ENCODE measurements around the gene NR1I2.

Gene NR1I2

DNA sequence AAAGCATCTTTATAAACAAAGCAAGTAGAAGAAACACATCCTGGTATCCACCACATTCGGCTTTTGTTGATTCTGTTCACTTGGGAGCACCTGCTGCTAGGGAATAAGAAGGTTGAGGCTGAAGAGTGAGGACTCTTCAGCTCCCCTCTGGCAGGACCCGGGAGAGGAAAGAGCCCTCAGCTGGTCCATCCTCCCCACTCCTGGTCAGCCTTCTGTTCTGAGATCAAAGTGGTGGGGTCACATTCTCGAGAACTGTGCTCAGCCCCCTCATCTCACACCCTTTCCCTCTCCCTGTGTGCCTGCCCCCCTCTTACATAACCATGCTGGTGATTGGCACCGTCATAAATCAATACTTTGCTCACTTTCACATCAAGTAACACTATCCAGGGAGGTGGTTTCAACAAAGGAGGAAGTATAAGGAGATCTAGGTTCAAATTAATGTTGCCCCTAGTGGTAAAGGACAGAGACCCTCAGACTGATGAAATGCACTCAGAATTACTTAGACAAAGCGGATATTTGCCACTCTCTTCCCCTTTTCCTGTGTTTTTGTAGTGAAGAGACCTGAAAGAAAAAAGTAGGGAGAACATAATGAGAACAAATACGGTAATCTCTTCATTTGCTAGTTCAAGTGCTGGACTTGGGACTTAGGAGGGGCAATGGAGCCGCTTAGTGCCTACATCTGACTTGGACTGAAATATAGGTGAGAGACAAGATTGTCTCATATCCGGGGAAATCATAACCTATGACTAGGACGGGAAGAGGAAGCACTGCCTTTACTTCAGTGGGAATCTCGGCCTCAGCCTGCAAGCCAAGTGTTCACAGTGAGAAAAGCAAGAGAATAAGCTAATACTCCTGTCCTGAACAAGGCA, at the start of gene NR1I2:
Gene NR1I2, plus strand, starts transcription at position 772 of the 869 bp plus-strand sequence.
- DNase-seq (ENCODE audit: low read depth) = no peak

GRCh38 chr3:119733812-119734211, 48.1 kb upstream of the NR1I2 start:
- DNase-seq (ENCODE audit: low read depth) = no peak

DNA sequence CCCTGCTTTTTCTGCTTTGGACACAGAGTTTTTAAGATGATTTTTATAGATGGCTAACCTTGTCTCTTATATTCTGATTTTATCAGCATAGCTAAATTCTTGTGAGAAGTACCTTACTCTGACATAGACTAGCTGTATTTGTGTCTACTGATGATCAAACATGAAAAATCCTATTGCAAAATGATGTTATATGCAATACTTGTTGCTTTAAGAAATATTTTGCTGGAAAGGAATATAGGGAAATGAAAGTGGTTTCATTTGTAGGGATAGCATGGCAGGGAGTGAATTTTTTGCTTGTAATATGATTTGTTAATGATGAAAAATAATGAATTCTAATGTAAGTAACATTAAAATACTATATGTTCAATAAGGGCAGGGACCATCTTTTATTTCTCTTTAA, 43.2 kb upstream of the NR1I2 start:
- DNase-seq (ENCODE audit: low read depth) = no peak

DNA sequence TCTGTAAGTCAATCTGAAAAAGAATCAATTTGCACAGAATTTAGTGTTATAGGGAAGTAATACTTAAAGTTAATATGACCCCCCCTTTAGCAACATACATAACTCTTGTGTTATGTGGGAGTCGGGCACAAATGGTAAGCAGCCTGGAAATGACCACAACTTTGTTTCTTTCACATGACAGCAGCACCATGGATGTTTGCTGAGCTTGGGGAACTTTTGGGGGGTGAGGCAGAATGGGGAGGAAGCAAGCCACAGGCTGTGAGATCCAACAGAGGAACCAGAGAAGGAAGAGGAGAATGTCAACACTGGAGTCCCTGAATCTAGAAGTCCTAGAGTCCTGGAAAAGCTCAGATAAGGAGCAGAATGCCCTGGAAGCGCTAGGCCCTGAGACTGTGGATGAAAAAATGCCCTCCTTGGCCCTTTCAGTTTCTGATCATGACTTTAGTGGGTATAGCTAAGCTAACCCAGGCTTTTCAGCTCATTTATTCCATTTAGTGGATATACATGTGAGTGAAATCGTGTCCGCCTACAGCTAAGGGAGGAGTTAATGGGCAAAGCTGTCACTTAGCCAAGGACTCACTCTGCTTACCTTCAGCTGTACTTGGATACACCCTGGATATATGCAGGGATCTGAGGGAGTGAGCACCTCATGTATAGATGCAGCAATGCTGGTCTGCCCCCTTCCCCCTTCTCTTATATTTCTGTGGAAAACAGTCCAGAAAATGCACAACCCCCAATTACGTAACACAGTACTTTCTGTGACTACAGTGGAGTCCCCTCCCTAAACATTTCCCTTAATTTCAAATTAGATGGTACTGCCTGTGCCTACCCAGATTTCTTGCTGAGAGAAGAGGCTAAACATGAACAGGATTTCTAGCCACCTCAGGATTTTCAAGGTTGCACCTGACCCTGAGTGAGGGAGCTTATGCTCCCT, 40.0 kb upstream of the NR1I2 start:
- DNase-seq (ENCODE audit: low read depth) = no peak

GRCh38 chr3:119743921-119744320, 38.0 kb upstream of the NR1I2 start:
- no peak for DNase-seq (ENCODE audit: low read depth)

DNA sequence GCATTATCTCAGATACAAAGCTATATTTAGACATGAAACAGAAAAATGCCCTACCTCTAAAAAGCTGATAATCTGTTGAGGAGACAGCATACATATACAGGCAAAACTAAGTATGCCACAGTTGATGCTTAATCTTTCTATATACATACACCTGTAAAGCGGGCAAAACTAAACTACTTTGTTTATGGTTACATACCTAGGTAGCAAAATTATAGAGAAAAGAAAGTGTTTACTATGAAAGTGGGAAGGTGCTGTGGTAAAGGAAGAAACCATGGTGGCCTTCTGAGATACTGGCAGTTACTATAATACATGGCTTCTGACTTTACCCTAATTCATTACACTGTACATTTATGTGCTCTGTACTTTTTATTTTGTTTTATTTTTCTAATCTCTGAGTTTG, 36.0 kb upstream of the NR1I2 start:
- no peak for DNase-seq (ENCODE audit: low read depth)

GRCh38 chr3:119746423-119746822, 35.5 kb upstream of the NR1I2 start:
- DNase-seq (ENCODE audit: low read depth) = no peak

- DNase-seq (ENCODE audit: low read depth) = no peak
Measured at GRCh38 chr3:119747357-119747756, 34.5 kb upstream of the NR1I2 start.

GRCh38 chr3:119748991-119749390, 32.9 kb upstream of the NR1I2 start:
- no peak for DNase-seq (ENCODE audit: low read depth)

DNA sequence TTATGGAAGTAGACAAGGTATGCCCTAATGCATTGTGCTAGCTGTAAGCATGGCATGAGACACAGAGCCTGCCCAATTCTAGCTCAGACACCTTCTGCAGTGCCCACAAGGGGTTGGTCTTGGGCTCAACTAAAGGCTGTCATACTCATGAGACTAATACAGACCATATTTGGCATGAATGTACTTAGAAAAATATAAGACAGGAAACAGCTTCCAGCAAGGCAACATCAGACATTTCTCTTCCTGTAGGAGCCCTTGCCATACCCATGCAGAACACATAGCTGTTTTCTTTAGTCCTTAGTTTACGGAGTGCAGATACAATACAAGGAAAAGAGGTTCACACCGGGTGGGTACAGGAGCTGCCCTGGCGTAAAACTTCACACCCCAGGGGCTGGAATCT, 30.5 kb upstream of the NR1I2 start:
- no peak for DNase-seq (ENCODE audit: low read depth)

GRCh38 chr3:119759962-119760361, 21.9 kb upstream of the NR1I2 start:
- no peak for DNase-seq (ENCODE audit: low read depth)

GRCh38 chr3:119762876-119763275, 19.0 kb upstream of the NR1I2 start:
- no peak for DNase-seq (ENCODE audit: low read depth)

DNA sequence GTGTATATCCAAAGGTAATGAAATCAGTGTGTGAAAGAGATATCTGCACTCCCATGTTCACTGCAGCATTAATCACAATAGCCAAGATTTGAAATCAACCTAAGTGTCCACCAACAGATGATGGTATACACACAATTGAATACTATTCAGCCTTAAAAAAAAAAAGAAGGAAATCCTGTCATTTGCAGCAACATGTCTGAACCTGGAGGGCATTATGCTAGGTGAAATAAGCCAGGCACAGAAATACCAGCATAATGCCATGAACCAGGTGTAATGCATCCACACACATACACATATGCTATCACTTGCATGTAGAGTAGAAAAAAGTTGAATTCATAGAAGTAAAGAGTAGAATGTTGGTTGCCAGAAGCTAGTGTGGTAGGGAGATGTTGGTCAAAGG, 18.4 kb upstream of the NR1I2 start:
- DNase-seq (ENCODE audit: low read depth) = no peak

DNA sequence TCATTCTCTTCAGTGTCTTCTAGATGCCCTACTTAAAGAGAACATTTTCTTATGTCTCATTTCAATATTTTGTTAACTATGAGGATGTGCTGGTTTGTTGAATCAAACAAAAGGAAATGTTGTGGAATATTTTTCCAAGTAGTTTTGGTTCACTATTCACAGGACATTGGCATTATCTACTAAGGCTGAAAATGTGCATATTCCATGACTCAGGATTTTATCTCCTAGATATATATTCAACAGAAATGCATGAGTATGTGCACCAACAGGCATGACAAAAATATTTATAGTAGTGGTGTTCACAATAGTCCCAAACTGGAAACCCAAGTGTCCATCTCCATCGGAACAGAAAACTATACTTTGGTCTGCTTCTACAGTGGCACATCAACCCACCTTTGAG, 16.7 kb upstream of the NR1I2 start:
- DNase-seq (ENCODE audit: low read depth) = no peak

DNA sequence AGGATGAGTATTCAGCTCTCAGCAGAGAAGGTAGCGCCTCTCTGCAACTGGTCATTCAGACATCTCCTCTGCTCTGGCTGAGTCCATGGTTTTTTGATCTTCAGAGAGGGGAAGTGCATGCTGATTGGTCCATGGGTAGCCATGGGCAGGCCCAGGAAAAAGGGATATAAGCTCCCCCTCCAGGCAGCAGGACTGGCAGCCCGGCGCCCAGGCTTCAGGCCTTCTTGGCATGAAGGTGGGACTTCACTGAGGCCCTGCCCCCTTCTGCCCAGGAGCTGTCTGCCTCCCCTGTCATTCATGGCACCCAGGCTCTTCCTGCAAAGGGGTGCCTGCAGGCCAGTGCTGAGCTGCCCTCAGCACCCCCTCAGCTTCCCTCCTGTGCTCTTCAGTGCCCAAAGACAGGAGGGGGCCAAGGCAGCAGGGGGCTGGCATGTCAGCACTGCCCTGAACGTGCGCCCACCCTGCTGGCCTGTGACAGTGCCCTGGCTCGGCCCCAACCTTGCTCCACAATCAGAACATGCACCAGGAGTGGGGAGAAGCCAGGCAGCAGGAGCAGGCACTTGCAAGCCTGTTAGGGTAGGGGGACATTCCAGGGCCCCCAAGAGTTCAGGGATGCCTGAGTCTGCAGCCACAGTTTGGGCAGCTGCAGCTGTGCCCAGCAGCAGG, 13.8 kb upstream of the NR1I2 start:
- no peak for DNase-seq (ENCODE audit: low read depth)

GRCh38 chr3:119768668-119769393, 13.1 kb upstream of the NR1I2 start:
- no peak for DNase-seq (ENCODE audit: low read depth)

GRCh38 chr3:119769394-119770149, 12.3 kb upstream of the NR1I2 start:
- DNase-seq (ENCODE audit: low read depth) = no peak

- no peak for DNase-seq (ENCODE audit: low read depth)
Measured at GRCh38 chr3:119774444-119774843, 7.5 kb upstream of the NR1I2 start.

GRCh38 chr3:119776304-119776703, 5.6 kb upstream of the NR1I2 start:
- no peak for DNase-seq (ENCODE audit: low read depth)

DNA sequence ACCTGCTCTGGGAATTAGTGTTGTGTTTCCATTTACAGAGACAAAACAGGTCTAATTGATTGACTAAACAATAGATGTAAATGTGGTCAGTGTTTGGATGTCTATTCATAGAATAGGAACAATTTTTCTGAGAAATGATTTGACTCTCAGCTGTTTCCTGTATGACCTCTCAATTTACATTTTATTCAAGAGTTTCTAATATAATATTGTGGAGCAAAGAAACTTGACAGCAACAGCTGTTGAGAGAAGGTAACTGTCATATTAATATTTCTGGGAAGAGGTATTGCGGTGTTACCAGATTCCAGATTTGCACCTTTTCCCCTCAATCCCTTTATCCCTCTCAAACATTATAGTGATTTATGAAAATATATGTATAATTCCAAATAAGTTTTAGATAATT, 3.7 kb upstream of the NR1I2 start:
- DNase-seq (ENCODE audit: low read depth) = no peak

GRCh38 chr3:119778811-119779210, 3.1 kb upstream of the NR1I2 start:
- DNase-seq (ENCODE audit: low read depth) = no peak
